Uterus (tissue), 2 donors: ENCODE data around the gene LIN7C.

Experiments used
- POLR2A ChIP-seq, 2 donors: fragments of 450-650 bp; IDR thresholded peaks; one replicate each; pipeline ENCODE4 v1.6.1; 2016; ENCODE audit warnings: antibody characterized with exemption in 2 of 2, mild to moderate bottlenecking in 1 of 2, moderate library complexity in 1 of 2
- TF ChIP-seq, protein P1 (sequence below), 4 experiments: fragments of 200-600 bp in 2 of 4; fragments of 450-650 bp in 2 of 4; sonication (generic) in 2 of 4; IDR thresholded peaks; one replicate each; pipeline ENCODE4 v1.5.1; 2016 to 2019; ENCODE audit warnings: antibody characterized with exemption in 4 of 4, mild to moderate bottlenecking in 2 of 4, moderate library complexity in 1 of 4

- TF ChIP-seq, protein P1, sequence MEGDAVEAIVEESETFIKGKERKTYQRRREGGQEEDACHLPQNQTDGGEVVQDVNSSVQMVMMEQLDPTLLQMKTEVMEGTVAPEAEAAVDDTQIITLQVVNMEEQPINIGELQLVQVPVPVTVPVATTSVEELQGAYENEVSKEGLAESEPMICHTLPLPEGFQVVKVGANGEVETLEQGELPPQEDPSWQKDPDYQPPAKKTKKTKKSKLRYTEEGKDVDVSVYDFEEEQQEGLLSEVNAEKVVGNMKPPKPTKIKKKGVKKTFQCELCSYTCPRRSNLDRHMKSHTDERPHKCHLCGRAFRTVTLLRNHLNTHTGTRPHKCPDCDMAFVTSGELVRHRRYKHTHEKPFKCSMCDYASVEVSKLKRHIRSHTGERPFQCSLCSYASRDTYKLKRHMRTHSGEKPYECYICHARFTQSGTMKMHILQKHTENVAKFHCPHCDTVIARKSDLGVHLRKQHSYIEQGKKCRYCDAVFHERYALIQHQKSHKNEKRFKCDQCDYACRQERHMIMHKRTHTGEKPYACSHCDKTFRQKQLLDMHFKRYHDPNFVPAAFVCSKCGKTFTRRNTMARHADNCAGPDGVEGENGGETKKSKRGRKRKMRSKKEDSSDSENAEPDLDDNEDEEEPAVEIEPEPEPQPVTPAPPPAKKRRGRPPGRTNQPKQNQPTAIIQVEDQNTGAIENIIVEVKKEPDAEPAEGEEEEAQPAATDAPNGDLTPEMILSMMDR (IDR thresholded peaks at IDR 0.05), result no peak
- no peak for TF ChIP-seq POLR2A (IDR thresholded peaks at IDR 0.05)
These were observed 34.8 kb downstream of the LIN7C start for GRCh38 chr11:27471589-27472397.
